PC-3 (cell line): ENCODE measurements around the gene FRAT2. TPM values are rescaled to one million over a fixed set of nuclear protein-coding genes. Genes with fewer than 3 reads are reported as not detected.
A peak's percentile ranks its signal among the peaks of the same experiment; 100 is the strongest.

Source experiments
- ATAC-seq: fragments of 200-7000 bp; cut with Tn5 transposase; 2 replicates; pipeline ENCODE4 v1.9.1; 2020; ENCODE audit warnings: mild to moderate bottlenecking, moderate library complexity
- BruUV-seq: library from RNA; stranded (reverse); fragments of 400-500 nt; replicated peaks from 2 replicates; lab custom pipeline; 2021; lab: Mats Ljungman, UMichigan
- CTCF ChIA-PET: fragments of 300-600 bp; sonication (Branson Sonifier 250); formaldehyde crosslinking; loops from one replicate; lab custom pipeline; 2022; ENCODE audit warnings: antibody characterized with exemption; lab: Charles Lee
- POLR2A ChIA-PET: fragments of 300-600 bp; sonication (Branson Sonifier 250); formaldehyde crosslinking; loops from one replicate; lab custom pipeline; 2022; ENCODE audit warnings: antibody characterized with exemption; ENCODE audit not compliant: unreplicated experiment; lab: Charles Lee
- DNase-seq: peaks from one replicate; pipeline ENCODE4 v3.0.0-alpha.2; 2015
- H2AFZ ChIP-seq: fragments of 300-600 bp; sonication (generic); 2 replicates; pipeline ENCODE4 v1.6.0; 2016; ENCODE audit warnings: antibody characterized with exemption, low read length
- H3F3A ChIP-seq: fragments of 300-600 bp; sonication (generic); one replicate; pipeline ENCODE4 v1.6.0; 2017; ENCODE audit warnings: antibody characterized with exemption, low read length, control low read depth, mild to moderate bottlenecking; ENCODE audit not compliant: unreplicated experiment
- H3K27ac ChIP-seq: fragments of 300-600 bp; sonication (generic); 2 replicates; pipeline ENCODE4 v1.5.1; 2016; ENCODE audit warnings: mild to moderate bottlenecking, low read length
- H3K27me3 ChIP-seq: fragments of 300-600 bp; sonication (generic); 2 replicates; pipeline ENCODE4 v1.6.1; 2016; ENCODE audit warnings: low read length, mixed read lengths
- H3K36me3 ChIP-seq: fragments of 300-600 bp; sonication (generic); 2 replicates; pipeline ENCODE4 v1.6.1; 2016; ENCODE audit warnings: low read depth, mixed run types, low read length, mixed read lengths
- H3K4me1 ChIP-seq: fragments of 300-600 bp; sonication (generic); 2 replicates; pipeline ENCODE4 v1.5.1; 2016; ENCODE audit warnings: low read length; ENCODE audit not compliant: insufficient read depth
- H3K4me2 ChIP-seq: fragments of 300-600 bp; sonication (generic); 2 replicates; pipeline ENCODE4 v1.6.0; 2016; ENCODE audit warnings: low read length
- H3K4me3 ChIP-seq: fragments of 300-600 bp; sonication (generic); 2 replicates; pipeline ENCODE4 v1.5.1; 2016; ENCODE audit warnings: mild to moderate bottlenecking, low read length, mixed read lengths
- H3K79me2 ChIP-seq: fragments of 300-600 bp; sonication (generic); 2 replicates; pipeline ENCODE4 v1.6.1; 2017; ENCODE audit warnings: low read length, mixed read lengths
- H3K9ac ChIP-seq: fragments of 300-600 bp; sonication (generic); 2 replicates; pipeline ENCODE4 v1.6.0; 2016; ENCODE audit warnings: mild to moderate bottlenecking, low read length
- H3K9me2 ChIP-seq: fragments of 300-600 bp; sonication (generic); replicated peaks from 2 replicates; pipeline ENCODE4 v1.6.1; 2016; ENCODE audit warnings: mixed run types, low read length, mixed read lengths
- H3K9me3 ChIP-seq: fragments of 300-600 bp; sonication (generic); 2 replicates; pipeline ENCODE4 v1.6.1; 2016; ENCODE audit warnings: low read length, mixed read lengths
- H4K20me1 ChIP-seq: fragments of 300-600 bp; sonication (generic); 2 replicates; pipeline ENCODE4 v1.6.1; 2016; ENCODE audit warnings: low read length, mixed read lengths
- EZH2 ChIP-seq: fragments of 300-600 bp; sonication (generic); IDR thresholded peaks from one replicate; pipeline ENCODE4 v1.6.1; 2017; ENCODE audit warnings: antibody characterized with exemption, mild to moderate bottlenecking, low read length; ENCODE audit not compliant: unreplicated experiment
- EZH2phosphoT487 ChIP-seq: fragments of 300-600 bp; sonication (generic); IDR thresholded peaks from 2 replicates; pipeline ENCODE4 v1.6.1; 2018; ENCODE audit warnings: mild to moderate bottlenecking, antibody characterized with exemption, low read length, borderline replicate concordance
- intact Hi-C: fragments of 100-400 bp; cut with micrococcal nuclease; formaldehyde crosslinking; loops from 2 replicates; pipeline ENCODE4 v1.9.0; 2023
- total RNA-seq: library from RNA; depleted of rRNA; stranded (reverse); fragments of >200 nt; gene quantifications from 2 replicates; pipeline ENCODE4 v1.2.3, GENCODE V29; 2014
- TF ChIP-seq, protein P1 (sequence below): fragments of 300-600 bp; sonication (generic); conservative IDR thresholded peaks from 2 replicates; pipeline ENCODE4 v1.5.1; 2017; ENCODE audit warnings: antibody characterized with exemption, low read depth, mild to moderate bottlenecking, low read length

FRAT2 gene
- total RNA-seq, 1 experiment from 2014 or later, result 19.2 TPM

DNA sequence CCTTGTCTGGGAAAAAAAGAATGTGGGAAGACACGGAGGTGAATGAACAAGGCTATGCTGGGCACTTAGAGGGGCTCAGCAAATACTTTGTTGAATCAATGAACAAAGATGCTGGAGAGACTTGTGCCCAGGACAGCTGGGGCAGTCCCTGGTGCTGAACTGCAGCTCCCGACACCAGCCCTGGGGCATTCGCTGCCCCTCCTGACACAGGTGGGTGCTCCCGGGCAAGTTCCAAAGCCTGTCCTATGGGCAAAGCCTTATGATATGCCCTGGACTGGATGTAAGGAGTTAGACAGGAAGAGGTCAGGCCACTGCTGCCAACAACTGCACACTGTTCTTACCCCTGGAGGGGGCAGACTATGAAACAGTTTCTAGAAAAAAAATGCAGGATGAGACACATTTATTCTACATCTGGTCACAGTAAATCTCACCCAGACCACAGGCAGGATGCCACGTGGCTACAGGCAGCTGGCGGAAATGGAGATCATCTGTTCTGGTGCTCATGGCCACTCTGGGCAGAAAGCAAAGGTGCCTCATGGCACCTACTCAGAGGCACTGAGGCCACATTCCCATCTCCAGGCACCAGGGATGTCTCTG is 21.9 kb upstream of the FRAT2 start:
- ChIA-PET CTCF (no interaction called here), POLR2A (no interaction called here)
- TF ChIP-seq EZH2 (no peak), EZH2phosphoT487 (no peak)
- TF ChIP-seq, protein P1, sequence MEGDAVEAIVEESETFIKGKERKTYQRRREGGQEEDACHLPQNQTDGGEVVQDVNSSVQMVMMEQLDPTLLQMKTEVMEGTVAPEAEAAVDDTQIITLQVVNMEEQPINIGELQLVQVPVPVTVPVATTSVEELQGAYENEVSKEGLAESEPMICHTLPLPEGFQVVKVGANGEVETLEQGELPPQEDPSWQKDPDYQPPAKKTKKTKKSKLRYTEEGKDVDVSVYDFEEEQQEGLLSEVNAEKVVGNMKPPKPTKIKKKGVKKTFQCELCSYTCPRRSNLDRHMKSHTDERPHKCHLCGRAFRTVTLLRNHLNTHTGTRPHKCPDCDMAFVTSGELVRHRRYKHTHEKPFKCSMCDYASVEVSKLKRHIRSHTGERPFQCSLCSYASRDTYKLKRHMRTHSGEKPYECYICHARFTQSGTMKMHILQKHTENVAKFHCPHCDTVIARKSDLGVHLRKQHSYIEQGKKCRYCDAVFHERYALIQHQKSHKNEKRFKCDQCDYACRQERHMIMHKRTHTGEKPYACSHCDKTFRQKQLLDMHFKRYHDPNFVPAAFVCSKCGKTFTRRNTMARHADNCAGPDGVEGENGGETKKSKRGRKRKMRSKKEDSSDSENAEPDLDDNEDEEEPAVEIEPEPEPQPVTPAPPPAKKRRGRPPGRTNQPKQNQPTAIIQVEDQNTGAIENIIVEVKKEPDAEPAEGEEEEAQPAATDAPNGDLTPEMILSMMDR, result no peak
- Histone ChIP-seq H2AFZ (no peak overlapping the region), H3K9ac (no peak overlapping the region), H3F3A (no peaks in the 10 kb centered on the region), H3K4me1 (no peaks in the 10 kb centered on the region), H3K4me2 (no peak overlapping the region), H3K36me3 (peaks cover 21% of the 10 kb centered on the region), H3K9me2 (no peaks in the 10 kb centered on the region), H3K79me2 (no peaks in the 10 kb centered on the region), H3K9me3 (no peaks in the 10 kb centered on the region), H3K27ac (no peak overlapping the region), H4K20me1 (no peaks in the 10 kb centered on the region), H3K4me3 (no peak overlapping the region), H3K27me3 (no peaks in the 10 kb centered on the region)
- intact Hi-C loops, result no loop called here
- DNase-seq, result no peak
- no peak for ATAC-seq
- BruUV-seq, result no TSS peak

DNA sequence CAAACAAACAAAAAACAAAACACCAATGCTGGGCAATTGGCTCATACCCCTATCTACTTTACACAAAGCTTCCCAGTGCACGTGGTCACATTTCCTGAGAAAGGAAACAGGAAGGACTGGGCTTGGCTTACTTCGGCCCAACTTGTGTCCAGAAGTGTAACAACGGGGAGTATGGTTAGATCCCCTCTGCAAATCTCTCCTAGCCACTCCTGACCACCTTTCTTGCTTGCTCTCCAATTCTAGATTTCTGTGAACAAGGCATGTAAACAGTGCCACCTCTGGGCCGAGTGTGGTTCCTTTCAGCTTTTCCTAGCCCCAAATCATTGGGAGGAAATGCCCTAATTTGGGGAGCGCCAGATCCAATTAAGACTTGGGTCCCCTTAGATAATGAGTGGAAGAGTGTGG is 21.0 kb upstream of the FRAT2 start:
- H3K4me1 ChIP-seq, result no peaks in the 10 kb centered on the region
- H3K9me2 ChIP-seq, result no peaks in the 10 kb centered on the region
- no peaks in the 10 kb centered on the region for H3F3A ChIP-seq
- H3K9ac ChIP-seq, result no peak overlapping the region
- no peak overlapping the region for H3K4me2 ChIP-seq
- no peak overlapping the region for H2AFZ ChIP-seq
- DNase-seq (no peak), ATAC-seq (peak; percentile 13; the same call in 1 of the 2 replicates)
- H3K79me2 ChIP-seq, result no peaks in the 10 kb centered on the region
- TF ChIP-seq, protein P1, result peak; percentile 46
- TF ChIP-seq EZH2, result no peak
- no peak overlapping the region for H3K4me3 ChIP-seq
- POLR2A ChIA-PET, result no interaction called here
- H3K36me3 ChIP-seq, result peaks cover 21% of the 10 kb centered on the region
- intact Hi-C loops, result loop anchor here (2.0 kb wide), 1 partner anchor 77 kb away; no protein-coding TSS in a partner anchor
- H3K27ac ChIP-seq, result no peak overlapping the region
- H4K20me1 ChIP-seq, result no peaks in the 10 kb centered on the region
- H3K9me3 ChIP-seq, result no peaks in the 10 kb centered on the region
- no peaks in the 10 kb centered on the region for H3K27me3 ChIP-seq
- CTCF ChIA-PET, result no interaction called here
- no TSS peak for BruUV-seq

DNA sequence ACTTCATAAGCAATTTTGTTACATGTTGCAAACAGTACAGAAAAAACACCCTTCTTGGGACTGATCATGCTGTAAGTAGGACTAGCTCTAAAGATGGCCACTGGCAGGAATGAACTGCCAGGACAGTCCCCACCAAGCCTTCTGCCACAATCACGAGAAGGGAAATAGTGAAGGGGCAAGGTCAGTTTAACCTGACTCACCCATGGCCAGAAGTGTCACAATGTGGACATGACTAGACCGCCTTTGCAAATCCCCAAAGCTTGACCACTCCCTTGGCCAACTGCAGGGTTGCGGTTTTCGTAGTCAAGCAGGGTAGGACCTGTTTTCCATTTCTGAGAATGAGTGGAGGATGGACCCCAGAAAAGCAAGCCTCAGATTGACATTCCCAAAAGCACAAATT is 19.4 kb upstream of the FRAT2 start:
- Histone ChIP-seq H3K4me1 (no peaks in the 10 kb centered on the region), H3K27ac (no peak overlapping the region), H3K9me3 (no peaks in the 10 kb centered on the region), H3K27me3 (no peaks in the 10 kb centered on the region), H3K4me2 (no peak overlapping the region), H3K79me2 (no peaks in the 10 kb centered on the region), H2AFZ (no peak overlapping the region), H3K9ac (no peak overlapping the region), H4K20me1 (no peaks in the 10 kb centered on the region), H3K36me3 (peaks cover 27% of the 10 kb centered on the region), H3K4me3 (no peak overlapping the region), H3F3A (no peaks in the 10 kb centered on the region), H3K9me2 (no peaks in the 10 kb centered on the region)
- DNase-seq, result no peak
- CTCF ChIA-PET, result no interaction called here
- no peak for TF ChIP-seq EZH2phosphoT487
- TF ChIP-seq, protein P1, result no peak
- no peak for TF ChIP-seq EZH2
- POLR2A ChIA-PET, result interaction anchor here (0.6 kb wide), 1 partner anchor 84 kb away, joined by 5 read pairs; no protein-coding TSS in a partner anchor
- intact Hi-C loops, result loop anchor here (2.0 kb wide), 1 partner anchor 75 kb away; no protein-coding TSS in a partner anchor
- ATAC-seq, result no peak
- BruUV-seq, result no TSS peak
